GM21367 (cell line): ENCODE results near the gene ACTL7A.

ENCODE experiments used
- ATAC-seq: cut with Tn5 transposase; IDR thresholded peaks from one replicate; pipeline ENCODE4 v1.9.1; 2021; ENCODE audit not compliant: unreplicated experiment

Gene ACTL7A

GRCh38 chr9:108910914-108911313 lies 48.8 kb downstream of the ACTL7A start:
- no peak for ATAC-seq

GRCh38 chr9:108911820-108912219 lies 49.8 kb downstream of the ACTL7A start:
- ATAC-seq = no peak
